Endodermal cell (in vitro differentiated cells): ENCODE measurements around the gene ARHGEF33. TPM values are rescaled to one million over a fixed set of nuclear protein-coding genes. Genes with fewer than 3 reads are reported as not detected.

Source experiments
- DNase-seq: peaks from one replicate; pipeline ENCODE4 v3.0.0-alpha.2; 2017
- H3K27ac ChIP-seq: 2 replicates; pipeline ENCODE4 v1.5.1; 2013; ENCODE audit warnings: mild to moderate bottlenecking, low read depth, low read length, moderate library complexity
- H3K27me3 ChIP-seq: 2 replicates; pipeline ENCODE4 v1.6.1; 2013; ENCODE audit warnings: mild to moderate bottlenecking, low read length, moderate library complexity; ENCODE audit not compliant: insufficient read depth, control insufficient read depth, poor library complexity, severe bottlenecking
- H3K36me3 ChIP-seq: 2 replicates; pipeline ENCODE4 v1.7.0; 2013; ENCODE audit warnings: mild to moderate bottlenecking, low read length, moderate library complexity; ENCODE audit not compliant: control insufficient read depth, insufficient read depth
- H3K4me1 ChIP-seq: one replicate; pipeline ENCODE4 v1.7.0; 2013; ENCODE audit warnings: low read length; ENCODE audit not compliant: control insufficient read depth, insufficient read depth
- H3K4me3 ChIP-seq: 2 replicates; pipeline ENCODE4 v1.5.1; 2013; ENCODE audit warnings: mild to moderate bottlenecking, low read length, moderate library complexity
- H3K9ac ChIP-seq: 2 replicates; pipeline ENCODE4 v1.6.1; 2013; ENCODE audit warnings: mild to moderate bottlenecking, low read length, moderate library complexity; ENCODE audit not compliant: poor library complexity, severe bottlenecking; ENCODE audit errors: extremely low read depth
- H3K9me3 ChIP-seq: 2 replicates; pipeline ENCODE4 v1.6.1; 2013; ENCODE audit warnings: mild to moderate bottlenecking, low read length, moderate library complexity; ENCODE audit not compliant: control insufficient read depth
- H3K27ac Mint-ChIP-seq: 2 replicates; pipeline ENCODE4 v1.8.0; 2020; ENCODE audit warnings: mixed read lengths
- H3K27me3 Mint-ChIP-seq: 2 replicates; pipeline ENCODE4 v1.8.0; 2021; ENCODE audit warnings: mild to moderate bottlenecking, mixed read lengths; ENCODE audit not compliant: insufficient read depth
- H3K36me3 Mint-ChIP-seq: 2 replicates; pipeline ENCODE4 v1.8.0; 2020; ENCODE audit warnings: low read depth, mixed read lengths
- H3K4me1 Mint-ChIP-seq: 2 replicates; pipeline ENCODE4 v1.8.0; 2020; ENCODE audit warnings: mixed read lengths
- H3K4me3 Mint-ChIP-seq: 2 replicates; pipeline ENCODE4 v1.8.0; 2020; ENCODE audit warnings: mild to moderate bottlenecking, moderate library complexity, mixed read lengths
- H3K9me3 Mint-ChIP-seq: 2 replicates; pipeline ENCODE4 v1.8.0; 2020; ENCODE audit warnings: mild to moderate bottlenecking, mixed read lengths
- WGBS, 2 experiments: methylation state at CpG; one replicate each; pipeline versions ENCODE4 v1.1.5 to v1.1.7; 2013; ENCODE audit warnings: missing lambda C conversion rate in 2 of 2, mixed read lengths in 1 of 2; ENCODE audit not compliant: insufficient coverage in 1 of 2, insufficient read length in 1 of 2; 5-methylcytosine and 5-hydroxymethylcytosine counted together
- total RNA-seq, 2 donors: library from RNA; stranded (reverse); fragmentation: NEBNext Ultra II Directional in 1 of 2; extraction: Animal tissue kit (Norgen Biotek cat#: 25700) in 1 of 2; gene quantifications; 2 replicates in 1 of 2; 3 replicates in 1 of 2; pipeline ENCODE4 v1.2.1, GENCODE V29; 2021
- TF ChIP-seq, protein P1 (sequence below): fragments of 200-600 bp; sonication (generic); conservative IDR thresholded peaks from 2 replicates; pipeline ENCODE4 v1.5.0; 2021; ENCODE audit warnings: antibody characterized with exemption, mild to moderate bottlenecking

Gene ARHGEF33
- total RNA-seq, 2 donors from 2014 or later = 0.57 to 1.00 TPM

DNA sequence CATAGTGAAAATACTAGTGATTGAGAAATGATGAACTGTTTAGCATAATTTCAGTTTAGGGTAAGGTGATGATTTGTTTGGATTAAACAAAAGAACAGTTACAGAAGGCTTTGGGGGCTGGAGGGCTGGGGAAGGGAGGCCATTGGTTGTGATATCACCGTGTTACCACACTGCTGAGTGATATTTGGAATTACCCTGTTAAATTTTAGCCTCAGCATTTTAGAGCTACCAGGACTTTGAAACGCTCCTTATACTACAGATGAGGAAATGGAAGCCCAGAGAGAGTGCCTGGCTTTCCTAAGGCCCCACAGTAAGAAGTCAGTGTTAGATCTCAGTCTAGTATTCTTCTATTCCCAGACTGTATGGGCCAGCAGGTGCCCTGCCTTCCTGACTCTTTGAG, 15.6 kb downstream of the ARHGEF33 start:
- Mint-ChIP-seq H3K9me3 (no peaks in the 10 kb centered on the region), H3K36me3 (no peaks in the 10 kb centered on the region)

DNA sequence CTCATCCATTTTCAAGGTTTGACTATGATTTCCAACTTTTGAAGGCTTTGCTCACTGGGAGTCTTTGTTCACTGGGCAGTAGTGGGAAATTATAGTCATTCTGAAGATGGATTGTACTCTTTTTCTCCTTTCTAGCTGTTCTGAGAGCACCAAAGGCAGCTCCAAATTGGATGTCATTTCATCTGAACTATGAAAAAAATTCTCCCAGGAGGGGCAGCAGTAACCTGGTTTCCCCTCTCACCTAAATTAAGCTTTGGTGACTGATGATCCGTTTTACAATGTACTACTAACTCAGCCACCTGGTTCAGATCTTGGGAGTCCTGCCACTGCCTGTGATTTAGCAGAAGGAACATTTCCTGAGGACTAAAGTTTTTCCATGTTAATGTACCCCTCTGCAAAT, 17.6 kb downstream of the ARHGEF33 start:
- TF ChIP-seq, protein P1, sequence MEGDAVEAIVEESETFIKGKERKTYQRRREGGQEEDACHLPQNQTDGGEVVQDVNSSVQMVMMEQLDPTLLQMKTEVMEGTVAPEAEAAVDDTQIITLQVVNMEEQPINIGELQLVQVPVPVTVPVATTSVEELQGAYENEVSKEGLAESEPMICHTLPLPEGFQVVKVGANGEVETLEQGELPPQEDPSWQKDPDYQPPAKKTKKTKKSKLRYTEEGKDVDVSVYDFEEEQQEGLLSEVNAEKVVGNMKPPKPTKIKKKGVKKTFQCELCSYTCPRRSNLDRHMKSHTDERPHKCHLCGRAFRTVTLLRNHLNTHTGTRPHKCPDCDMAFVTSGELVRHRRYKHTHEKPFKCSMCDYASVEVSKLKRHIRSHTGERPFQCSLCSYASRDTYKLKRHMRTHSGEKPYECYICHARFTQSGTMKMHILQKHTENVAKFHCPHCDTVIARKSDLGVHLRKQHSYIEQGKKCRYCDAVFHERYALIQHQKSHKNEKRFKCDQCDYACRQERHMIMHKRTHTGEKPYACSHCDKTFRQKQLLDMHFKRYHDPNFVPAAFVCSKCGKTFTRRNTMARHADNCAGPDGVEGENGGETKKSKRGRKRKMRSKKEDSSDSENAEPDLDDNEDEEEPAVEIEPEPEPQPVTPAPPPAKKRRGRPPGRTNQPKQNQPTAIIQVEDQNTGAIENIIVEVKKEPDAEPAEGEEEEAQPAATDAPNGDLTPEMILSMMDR = no peak
- H3K9me3 Mint-ChIP-seq = no peaks in the 10 kb centered on the region
- no peak overlapping the region for H3K27ac ChIP-seq
- H3K36me3 Mint-ChIP-seq = no peaks in the 10 kb centered on the region
- H3K9ac ChIP-seq = no peak overlapping the region
- H3K27me3 ChIP-seq = no peaks in the 10 kb centered on the region
- H3K4me1 ChIP-seq = no peaks in the 10 kb centered on the region
- no peak for DNase-seq
- H3K4me3 ChIP-seq = no peak overlapping the region
- no peaks in the 10 kb centered on the region for H3K27me3 Mint-ChIP-seq
- no peaks in the 10 kb centered on the region for H3K36me3 ChIP-seq
- no peaks in the 10 kb centered on the region for H3K4me1 Mint-ChIP-seq
- WGBS, 2 experiments = 78 to 87% methylated on average over 1 of the region's 1 CpG
- no peaks in the 10 kb centered on the region for H3K9me3 ChIP-seq
- no peak overlapping the region for H3K27ac Mint-ChIP-seq
- H3K4me3 Mint-ChIP-seq = no peak overlapping the region

More for the DNA sequence above, 15.6 kb downstream of the ARHGEF33 start:
- no peak overlapping the region for H3K4me3 Mint-ChIP-seq
- H3K36me3 ChIP-seq = no peaks in the 10 kb centered on the region
- TF ChIP-seq, protein P1 = no peak
- no peak for DNase-seq
- H3K9ac ChIP-seq = no peak overlapping the region
- no peaks in the 10 kb centered on the region for H3K4me1 ChIP-seq
- no peaks in the 10 kb centered on the region for H3K4me1 Mint-ChIP-seq
- H3K27ac ChIP-seq = no peak overlapping the region
- H3K27me3 Mint-ChIP-seq = no peaks in the 10 kb centered on the region
- H3K9me3 ChIP-seq = no peaks in the 10 kb centered on the region
- WGBS, 2 experiments = 92% methylated on average over 2 of the region's 2 CpGs
- H3K4me3 ChIP-seq = no peak overlapping the region
- H3K27me3 ChIP-seq = no peaks in the 10 kb centered on the region
- H3K27ac Mint-ChIP-seq = no peak overlapping the region

DNA sequence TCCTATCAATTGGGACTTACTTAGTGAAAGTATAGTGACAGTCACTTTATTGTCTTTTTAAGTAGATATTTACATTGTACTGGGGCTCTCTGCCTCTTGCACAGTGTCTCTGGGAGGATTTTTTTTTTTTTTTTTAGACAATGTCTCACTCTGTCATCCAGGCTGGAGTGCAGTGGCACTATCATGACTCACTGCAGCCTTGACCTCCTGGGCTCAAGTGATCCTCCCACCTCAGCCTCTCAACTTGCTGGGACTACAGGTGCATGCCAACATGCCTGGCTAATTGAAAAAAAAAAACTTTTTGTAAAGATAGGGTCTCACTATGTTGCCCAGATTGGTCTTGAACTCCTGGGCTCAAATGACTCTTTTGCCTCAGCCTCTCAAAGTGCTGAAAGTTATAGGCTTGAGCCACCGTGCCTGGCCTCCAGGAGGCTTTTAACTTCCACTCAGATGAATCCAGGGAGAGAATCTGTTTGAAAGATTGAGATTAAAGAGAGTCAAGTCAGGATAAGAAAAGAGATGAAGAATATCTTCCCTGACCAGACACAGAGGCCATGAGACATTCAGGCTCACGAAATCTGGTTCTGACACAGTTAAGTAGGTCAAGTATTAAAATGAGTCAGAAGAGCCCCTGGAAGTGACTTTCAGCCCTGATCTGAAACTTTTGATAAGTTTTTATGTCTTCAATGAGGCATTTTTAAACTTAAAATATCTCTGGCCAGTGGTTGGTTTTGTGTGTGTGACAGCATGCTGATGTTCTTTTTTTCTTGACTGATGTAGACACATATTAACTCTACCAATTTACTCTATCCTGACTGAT, 18.3 kb downstream of the ARHGEF33 start:
- Histone ChIP-seq H3K36me3 (no peaks in the 10 kb centered on the region), H3K27me3 (no peaks in the 10 kb centered on the region), H3K4me3 (no peak overlapping the region), H3K27ac (no peak overlapping the region), H3K9me3 (no peaks in the 10 kb centered on the region), H3K4me1 (no peaks in the 10 kb centered on the region), H3K9ac (no peak overlapping the region)
- 83 to 93% methylated on average over 2 of the region's 2 CpGs for WGBS, 2 experiments
- Mint-ChIP-seq H3K9me3 (no peaks in the 10 kb centered on the region), H3K4me3 (no peak overlapping the region), H3K4me1 (no peaks in the 10 kb centered on the region), H3K36me3 (no peaks in the 10 kb centered on the region), H3K27me3 (no peaks in the 10 kb centered on the region), H3K27ac (no peak overlapping the region)
- TF ChIP-seq, protein P1 = no peak
- no peak for DNase-seq
